ENCODE measurements around the gene PRDM16.

- TF ChIP-seq CTCF (IDR thresholded peaks at IDR 0.05) (no peak), POLR2A (IDR thresholded peaks at IDR 0.05) (no peak)
These were observed 35.8 kb upstream of the PRDM16 start for GRCh38 chr1:3033040-3033789.

Measured in testis (tissue), 2 donors.